Activated CD4-positive, alpha-beta T cell treated with anti-CD3 and anti-CD28 coated beads, Interleukin-10, Interleukin-2, amounts not matched to agents 100 ng/mL and 50 ng/mL, durations not matched to agents 16 hours and 8 hours (primary cell): Measurements from ENCODE around the gene ABCF3.
"Not testable (repeated sequence)": the region's sequence is repeated elsewhere in the genome, so short reads cannot be mapped to it uniquely, and the experiment has no call there.

Source experiments
- DNase-seq: peaks from one replicate; pipeline ENCODE4 v3.0.0-alpha.2; 2020

The ABCF3 gene, protein sequence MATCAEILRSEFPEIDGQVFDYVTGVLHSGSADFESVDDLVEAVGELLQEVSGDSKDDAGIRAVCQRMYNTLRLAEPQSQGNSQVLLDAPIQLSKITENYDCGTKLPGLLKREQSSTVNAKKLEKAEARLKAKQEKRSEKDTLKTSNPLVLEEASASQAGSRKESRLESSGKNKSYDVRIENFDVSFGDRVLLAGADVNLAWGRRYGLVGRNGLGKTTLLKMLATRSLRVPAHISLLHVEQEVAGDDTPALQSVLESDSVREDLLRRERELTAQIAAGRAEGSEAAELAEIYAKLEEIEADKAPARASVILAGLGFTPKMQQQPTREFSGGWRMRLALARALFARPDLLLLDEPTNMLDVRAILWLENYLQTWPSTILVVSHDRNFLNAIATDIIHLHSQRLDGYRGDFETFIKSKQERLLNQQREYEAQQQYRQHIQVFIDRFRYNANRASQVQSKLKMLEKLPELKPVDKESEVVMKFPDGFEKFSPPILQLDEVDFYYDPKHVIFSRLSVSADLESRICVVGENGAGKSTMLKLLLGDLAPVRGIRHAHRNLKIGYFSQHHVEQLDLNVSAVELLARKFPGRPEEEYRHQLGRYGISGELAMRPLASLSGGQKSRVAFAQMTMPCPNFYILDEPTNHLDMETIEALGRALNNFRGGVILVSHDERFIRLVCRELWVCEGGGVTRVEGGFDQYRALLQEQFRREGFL

GRCh38 chr3:184186184-184186901 lies at the start of gene ABCF3:
TSS of gene ABCF3 (plus strand) at chr3:184186199. CDS start at chr3:184186208, 9 bp downstream.
- DNase-seq = peak; percentile 15

DNA sequence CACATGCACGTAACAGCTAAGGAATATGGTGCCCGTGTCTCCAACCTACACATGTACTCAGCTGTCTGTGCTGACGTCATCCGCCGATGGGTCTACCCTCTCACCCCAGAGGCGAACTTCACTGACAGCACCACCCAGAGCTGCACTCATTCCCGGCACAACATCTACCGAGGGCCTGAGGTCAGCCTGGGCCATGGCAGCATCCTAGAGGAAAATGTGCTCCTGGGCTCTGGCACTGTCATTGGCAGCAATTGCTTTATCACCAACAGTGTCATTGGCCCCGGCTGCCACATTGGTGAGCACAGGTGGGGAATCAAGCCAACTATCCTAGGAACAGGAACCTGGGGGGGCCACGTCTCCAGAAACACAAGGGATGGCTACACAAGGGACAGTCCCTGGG lies 45.6 kb upstream of the ABCF3 start:
- DNase-seq = no peak

- DNase-seq = no peak
Measured at GRCh38 chr3:184142199-184142598, 43.8 kb upstream of the ABCF3 start.

GRCh38 chr3:184143327-184143726 lies 42.7 kb upstream of the ABCF3 start:
- DNase-seq = no peak

DNA sequence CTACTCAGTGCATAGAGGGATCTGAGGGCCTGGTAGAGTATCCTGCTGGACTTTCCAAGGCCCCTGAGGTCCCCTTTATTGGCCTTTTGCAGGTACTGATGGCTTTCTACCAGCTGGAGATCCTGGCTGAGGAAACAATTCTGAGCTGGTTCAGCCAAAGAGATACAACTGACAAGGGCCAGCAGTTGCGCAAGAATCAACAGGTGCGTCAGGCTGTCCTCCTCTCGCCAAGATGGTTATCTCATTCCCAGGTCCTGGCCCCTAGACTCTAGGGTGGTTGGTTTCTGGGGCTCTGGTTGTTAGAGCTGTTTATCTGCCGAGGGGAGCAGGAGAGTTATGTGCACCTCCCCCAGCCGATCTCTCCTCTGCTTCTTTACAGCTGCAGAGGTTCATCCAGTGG lies 41.5 kb upstream of the ABCF3 start:
- DNase-seq = no peak

- DNase-seq = peak; percentile 28
Measured at GRCh38 chr3:184145111-184145524, 40.9 kb upstream of the ABCF3 start.

DNA sequence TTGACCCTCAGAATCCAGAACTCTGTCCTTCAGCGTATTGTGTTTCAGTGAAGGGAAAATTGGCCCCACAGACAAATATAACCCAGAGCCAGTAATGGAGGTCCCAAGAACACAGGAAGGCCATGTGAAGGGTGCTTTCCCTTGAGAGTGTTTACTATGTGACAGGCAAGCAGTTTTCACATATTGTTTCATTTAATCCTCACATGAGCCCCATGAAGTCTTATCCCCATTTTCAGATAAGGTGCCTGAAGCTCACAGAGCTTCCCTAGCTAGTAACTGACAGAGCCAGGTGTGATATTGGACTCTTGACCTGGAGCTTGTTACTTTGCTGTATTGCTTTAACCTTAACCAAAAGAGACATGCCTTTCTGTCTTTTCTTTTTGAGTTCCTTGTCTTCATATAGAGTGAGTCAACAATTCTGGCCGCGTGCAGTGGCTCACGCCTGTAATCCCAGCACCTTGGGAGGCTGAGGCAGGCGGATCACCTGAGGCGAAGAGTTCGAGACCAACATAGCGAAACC lies 40.2 kb upstream of the ABCF3 start:
- no peak for DNase-seq

DNA sequence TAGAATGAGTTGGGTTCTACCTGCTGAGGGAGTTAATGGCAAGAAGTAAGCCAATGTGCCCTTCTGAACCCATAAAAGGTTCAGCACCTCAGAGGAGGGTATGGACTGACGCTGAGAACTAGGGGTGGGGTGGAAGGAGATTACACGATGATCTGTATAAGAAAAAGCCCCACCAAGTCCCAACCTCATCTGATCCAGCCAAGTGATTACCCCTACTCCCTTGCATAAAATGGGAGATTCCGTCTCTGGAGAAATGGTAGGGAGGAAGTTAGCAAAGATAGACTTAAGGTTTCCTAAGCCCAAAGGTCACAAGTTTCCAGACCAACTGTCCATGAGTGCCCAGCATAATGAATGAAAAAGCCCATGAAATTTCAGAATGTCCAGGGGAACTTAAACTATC lies 37.9 kb upstream of the ABCF3 start:
- no peak for DNase-seq

DNA sequence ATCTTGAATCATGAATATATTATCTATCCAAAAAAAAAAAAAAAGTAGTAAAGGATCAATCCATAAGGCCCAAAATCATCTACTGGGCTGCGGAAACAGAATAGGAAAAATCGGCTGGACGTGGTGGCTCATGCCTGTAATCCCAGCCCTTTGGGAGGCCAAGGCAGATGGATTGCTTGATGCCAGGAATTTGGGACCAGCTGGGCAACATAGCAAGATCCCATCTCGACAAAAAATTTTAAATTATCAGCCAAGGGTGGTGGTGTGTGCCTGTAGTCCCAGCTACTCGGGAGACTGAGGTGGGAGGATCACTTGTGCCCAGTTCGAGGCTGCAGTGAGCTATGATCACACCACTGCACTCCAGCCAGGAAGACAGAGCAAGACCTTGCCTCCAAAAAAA lies 36.9 kb upstream of the ABCF3 start:
- no peak for DNase-seq

DNA sequence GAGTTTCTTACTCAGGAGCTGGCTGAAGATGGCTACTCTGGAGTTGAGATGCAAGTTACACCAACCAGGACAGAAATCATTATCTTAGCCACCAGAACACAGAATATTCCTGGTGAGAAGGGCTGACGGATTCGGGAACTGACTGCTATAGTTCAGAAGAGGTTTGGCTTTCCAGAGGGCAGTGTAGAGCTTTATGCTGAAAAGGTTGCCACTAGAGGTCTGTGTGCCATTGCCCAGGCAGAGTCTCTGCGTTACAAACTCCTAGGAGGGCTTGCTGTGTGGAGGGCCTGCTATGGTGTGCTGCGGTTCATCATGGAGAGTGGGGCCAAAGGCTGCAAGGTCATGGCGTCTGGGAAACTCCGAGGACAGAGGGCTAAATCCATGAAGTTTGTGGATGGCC lies 36.2 kb upstream of the ABCF3 start:
- DNase-seq = not testable (repeated sequence)

DNA sequence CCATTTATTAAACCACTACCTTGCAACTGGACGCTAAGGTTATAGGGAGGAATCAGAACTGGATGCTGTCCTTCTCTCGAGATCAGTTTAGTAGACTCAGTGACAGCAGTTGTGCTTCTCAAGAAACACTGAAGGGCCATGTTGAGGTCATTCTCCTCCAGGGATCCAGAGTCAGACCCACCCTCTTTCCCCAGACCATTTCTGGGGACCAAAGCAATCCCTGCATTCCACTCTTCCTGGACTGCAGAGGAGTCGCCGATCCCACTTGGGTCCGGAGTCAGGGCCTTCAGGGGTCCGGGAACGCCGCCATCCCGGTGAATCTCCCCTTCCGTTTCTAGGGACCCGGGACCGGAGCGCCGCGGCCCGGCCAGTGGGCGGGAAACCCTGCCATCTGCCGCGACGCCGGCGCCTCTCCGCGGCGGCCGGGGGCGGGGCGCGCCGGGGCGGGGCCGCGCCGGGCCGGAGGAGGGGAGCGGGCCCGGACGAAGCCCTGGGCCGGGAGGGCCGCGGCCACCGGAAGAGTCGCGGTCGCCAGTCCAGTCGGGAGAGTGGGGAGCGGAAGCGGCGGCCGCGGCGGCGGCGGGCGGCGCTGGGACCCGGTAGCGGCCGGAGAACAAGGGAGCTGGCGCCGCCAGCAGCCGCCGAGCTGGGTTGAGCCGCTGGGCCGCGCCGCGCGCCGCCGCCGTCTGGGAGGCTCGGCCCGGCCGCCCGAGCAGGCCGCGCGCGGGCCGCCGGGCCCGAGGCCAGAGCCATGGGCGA lies 30.9 kb upstream of the ABCF3 start, which contains the start of gene DVL3:
Gene DVL3 (plus strand): TSS at position 493 of the 759 bp plus-strand sequence. CDS start 259 bp downstream, at position 752.
- peak; percentile 57 for DNase-seq

GRCh38 chr3:184155644-184156521 lies 30.1 kb upstream of the ABCF3 start:
- DNase-seq = peak; percentile 43

DNA sequence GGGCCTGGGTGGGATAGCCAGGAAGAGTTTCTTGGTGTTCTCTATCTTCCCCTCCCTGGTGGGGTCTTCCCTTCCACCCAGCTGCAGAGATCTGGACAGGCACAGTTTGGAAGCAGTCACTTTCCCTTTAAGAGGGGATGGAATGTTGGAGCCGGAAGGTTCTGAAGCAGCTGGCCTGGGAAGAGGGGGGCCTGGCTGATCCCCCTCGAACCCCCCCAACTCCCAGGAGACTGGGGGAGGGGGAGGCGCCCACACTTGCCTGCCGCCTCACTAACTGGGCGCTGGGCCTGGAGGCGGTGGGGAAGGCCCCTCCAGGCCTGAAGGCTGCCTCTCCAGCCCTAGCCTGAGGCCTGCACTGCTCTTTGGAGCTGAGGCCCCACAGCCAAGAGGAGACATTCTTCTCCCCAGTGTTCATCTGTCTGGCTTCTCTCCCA lies 29.5 kb upstream of the ABCF3 start:
- no peak for DNase-seq

GRCh38 chr3:184157206-184157605 lies 28.8 kb upstream of the ABCF3 start:
- no peak for DNase-seq

DNA sequence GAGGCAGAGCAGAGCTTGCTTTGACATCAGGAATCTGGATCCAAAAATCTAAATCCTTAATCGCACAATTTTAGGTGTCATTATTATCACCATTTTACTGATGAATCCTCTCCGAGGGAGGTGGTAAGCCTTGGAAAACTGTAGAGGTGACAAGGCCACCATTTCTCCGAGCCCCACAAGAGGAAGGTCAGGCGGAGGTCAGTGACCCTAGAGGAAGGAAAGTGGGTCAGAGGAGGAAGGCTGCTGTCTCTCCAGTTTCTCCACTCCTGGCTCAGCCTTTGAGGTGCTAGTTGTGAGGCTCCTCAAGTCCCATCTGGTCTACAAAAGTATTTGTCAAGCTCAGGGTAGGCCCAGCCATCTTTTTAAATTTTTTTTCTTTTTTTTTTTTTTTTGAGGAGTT lies 27.6 kb upstream of the ABCF3 start:
- no peak for DNase-seq

GRCh38 chr3:184160456-184160855 lies 25.5 kb upstream of the ABCF3 start:
- DNase-seq = peak; percentile 24

DNA sequence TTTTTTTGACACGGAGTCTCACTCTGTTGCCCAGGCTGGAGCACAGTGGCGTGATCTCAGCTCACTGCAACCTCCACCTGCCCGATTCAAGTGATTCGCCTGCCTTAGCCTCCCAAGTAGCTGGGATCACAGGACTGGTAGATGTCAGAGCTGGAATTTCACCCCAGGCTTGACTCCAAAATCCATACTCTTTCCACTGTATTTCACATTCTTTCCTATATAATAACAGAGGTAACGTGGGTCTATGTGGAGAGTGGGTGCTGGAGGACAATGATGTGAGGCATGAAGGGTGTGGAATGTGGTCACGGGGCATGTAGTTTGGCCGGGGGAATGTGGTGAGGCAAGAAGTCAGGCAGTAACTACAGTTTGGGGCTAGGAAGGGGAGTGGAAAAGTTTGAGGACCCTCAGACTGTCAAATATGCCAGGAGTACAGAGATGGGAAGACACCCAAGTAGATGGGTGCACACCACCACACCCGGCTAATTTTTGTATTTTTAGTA lies 23.4 kb upstream of the ABCF3 start:
- not testable (repeated sequence) for DNase-seq

DNA sequence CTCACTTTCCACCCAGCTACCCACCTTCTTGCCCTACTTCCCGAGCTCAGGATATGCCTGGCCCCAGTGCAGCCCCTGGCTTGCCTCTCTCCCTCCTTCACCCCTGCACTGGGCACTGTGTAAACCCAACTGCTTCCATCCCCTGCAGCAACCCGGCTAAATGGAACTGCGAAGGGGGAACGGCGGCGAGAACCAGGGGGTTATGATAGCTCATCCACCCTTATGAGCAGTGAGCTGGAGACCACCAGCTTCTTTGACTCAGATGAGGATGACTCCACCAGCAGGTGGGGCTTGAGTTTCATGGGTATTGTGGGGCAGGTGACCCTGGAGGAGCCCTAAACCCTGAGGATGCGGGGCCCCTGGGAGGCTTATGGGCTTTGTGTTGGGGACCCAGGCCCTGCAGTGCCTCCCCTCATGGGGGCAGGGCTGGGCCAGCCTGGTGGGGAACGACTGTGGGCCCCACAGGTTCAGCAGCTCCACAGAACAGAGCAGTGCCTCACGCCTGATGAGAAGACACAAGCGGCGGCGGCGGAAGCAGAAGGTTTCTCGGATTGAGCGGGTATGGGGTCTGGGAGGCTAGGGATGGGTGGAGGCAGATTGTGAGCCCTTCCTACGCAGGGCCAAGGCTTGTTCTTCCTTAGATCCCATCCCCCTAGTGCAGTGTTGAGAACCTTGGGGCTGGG lies 21.2 kb upstream of the ABCF3 start:
- no peak for DNase-seq

DNA sequence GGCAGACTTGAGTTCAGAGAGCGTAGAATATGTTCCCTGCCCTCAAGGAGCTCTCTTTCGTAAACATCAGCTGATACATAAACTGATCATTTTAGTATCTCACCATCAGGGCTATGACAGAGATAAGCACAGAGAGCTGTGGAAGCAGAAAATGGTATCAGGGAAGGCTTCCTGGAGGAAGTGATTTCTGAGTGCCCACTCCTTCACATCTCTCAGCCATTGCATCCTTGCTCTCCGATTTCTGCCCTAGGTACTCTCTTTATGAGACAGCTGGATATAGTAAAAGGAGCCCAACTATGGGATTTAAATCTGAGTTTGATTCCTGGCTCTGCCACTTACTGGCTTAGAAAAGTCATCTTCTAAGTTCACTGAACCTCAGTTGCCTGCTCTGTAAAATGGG lies 20.5 kb upstream of the ABCF3 start:
- no peak for DNase-seq

DNA sequence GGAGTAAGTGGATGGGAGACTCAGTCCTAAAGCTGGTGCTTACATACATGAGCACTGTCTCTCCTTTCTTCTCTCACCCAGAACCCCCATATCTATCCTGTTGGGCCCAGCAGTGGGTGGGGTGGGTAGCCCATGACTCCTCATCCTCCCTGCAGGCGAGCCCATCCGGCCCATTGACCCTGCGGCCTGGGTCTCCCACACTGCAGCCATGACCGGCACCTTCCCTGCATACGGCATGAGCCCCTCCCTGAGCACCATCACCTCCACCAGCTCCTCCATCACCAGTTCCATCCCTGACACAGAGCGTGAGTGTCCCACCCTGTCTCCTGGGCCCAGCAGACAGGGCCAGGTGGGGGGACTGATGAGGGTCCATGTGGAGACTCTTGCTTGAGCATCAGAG lies 19.3 kb upstream of the ABCF3 start:
- no peak for DNase-seq

DNA sequence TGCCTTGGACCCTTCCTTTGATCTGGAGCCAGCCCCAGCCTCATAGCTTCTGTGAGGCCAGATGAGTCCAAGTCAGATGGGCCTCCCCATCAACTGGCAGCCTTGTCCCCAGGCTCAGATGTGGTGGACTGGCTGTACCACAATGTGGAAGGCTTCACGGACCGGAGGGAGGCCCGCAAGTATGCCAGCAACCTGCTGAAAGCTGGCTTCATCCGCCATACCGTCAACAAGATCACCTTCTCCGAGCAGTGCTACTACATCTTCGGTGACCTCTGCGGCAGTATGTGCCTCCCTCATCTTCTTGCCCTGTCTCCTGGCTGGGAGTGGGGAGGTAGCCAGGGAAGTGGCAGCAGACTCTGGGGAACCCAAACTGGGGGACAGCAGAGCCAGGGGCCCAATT lies 18.2 kb upstream of the ABCF3 start:
- no peak for DNase-seq
